ENCODE data around the gene MIOS.

MIOS gene

GRCh38 chr7:7535691-7536090 lies 31.0 kb upstream of the MIOS start, which contains the start of gene COL28A1:
Gene COL28A1 (minus strand): TSS chr7:7535873. CDS start chr7:7532875, 2,998 bp downstream.
- Histone ChIP-seq H3K4me1 (ENCODE audit: control insufficient read depth in 1 of 2, insufficient read depth in 2 of 2, low read length in 2 of 2) (no peaks in the 10 kb centered on the region), H3K27ac (ENCODE audit: low read length) (no peak within 1 kb of the TSS), H3K9me3 (ENCODE audit: control insufficient read depth in 1 of 2, low read length in 2 of 2) (no peaks in the 10 kb centered on the region), H3K4me3 (ENCODE audit: low read depth in 1 of 2, low read length in 2 of 2) (no peak within 1 kb of the TSS), H3K27me3 (ENCODE audit: low read depth, low read length) (no peaks in the 10 kb centered on the region), H3K36me3 (ENCODE audit: control insufficient read depth in 1 of 2, insufficient read depth in 2 of 2, low read length in 2 of 2) (no peaks in the 10 kb centered on the region)

- no peaks in the 10 kb centered on the region for H3K9me3 ChIP-seq (ENCODE audit: control insufficient read depth in 1 of 2, low read length in 2 of 2)
- H3K4me3 ChIP-seq (ENCODE audit: low read depth in 1 of 2, low read length in 2 of 2) = no peak overlapping the region
- no peaks in the 10 kb centered on the region for H3K4me1 ChIP-seq (ENCODE audit: control insufficient read depth in 1 of 2, insufficient read depth in 2 of 2, low read length in 2 of 2)
- H3K27me3 ChIP-seq (ENCODE audit: low read depth, low read length) = no peaks in the 10 kb centered on the region
- H3K36me3 ChIP-seq (ENCODE audit: control insufficient read depth in 1 of 2, insufficient read depth in 2 of 2, low read length in 2 of 2) = no peaks in the 10 kb centered on the region
- H3K27ac ChIP-seq (ENCODE audit: low read length) = no peak overlapping the region
These were observed 30.2 kb upstream of the MIOS start for GRCh38 chr7:7536396-7537019.

- Histone ChIP-seq H3K27ac (ENCODE audit: low read length) (no peak overlapping the region), H3K27me3 (ENCODE audit: low read depth, low read length) (no peaks in the 10 kb centered on the region), H3K36me3 (ENCODE audit: control insufficient read depth in 1 of 2, insufficient read depth in 2 of 2, low read length in 2 of 2) (no peaks in the 10 kb centered on the region), H3K4me1 (ENCODE audit: control insufficient read depth in 1 of 2, insufficient read depth in 2 of 2, low read length in 2 of 2) (no peaks in the 10 kb centered on the region), H3K9me3 (ENCODE audit: control insufficient read depth in 1 of 2, low read length in 2 of 2) (no peaks in the 10 kb centered on the region), H3K4me3 (ENCODE audit: low read depth in 1 of 2, low read length in 2 of 2) (no peak overlapping the region)
These were observed 29.0 kb upstream of the MIOS start for GRCh38 chr7:7537711-7538110.

- no peak overlapping the region for H3K4me3 ChIP-seq (ENCODE audit: low read depth in 1 of 2, low read length in 2 of 2)
- H3K9me3 ChIP-seq (ENCODE audit: control insufficient read depth in 1 of 2, low read length in 2 of 2) = no peaks in the 10 kb centered on the region
- no peaks in the 10 kb centered on the region for H3K27me3 ChIP-seq (ENCODE audit: low read depth, low read length)
These were observed 27.5 kb upstream of the MIOS start for GRCh38 chr7:7539152-7539551.

GRCh38 chr7:7539711-7540110 lies 27.0 kb upstream of the MIOS start:
- no peak overlapping the region for H3K27ac ChIP-seq (ENCODE audit: low read length)

More at GRCh38 chr7:7539152-7539551, 27.5 kb upstream of the MIOS start:
- no peak overlapping the region for H3K27ac ChIP-seq (ENCODE audit: low read length)
- no peaks in the 10 kb centered on the region for H3K4me1 ChIP-seq (ENCODE audit: control insufficient read depth in 1 of 2, insufficient read depth in 2 of 2, low read length in 2 of 2)
- no peaks in the 10 kb centered on the region for H3K36me3 ChIP-seq (ENCODE audit: control insufficient read depth in 1 of 2, insufficient read depth in 2 of 2, low read length in 2 of 2)

GRCh38 chr7:7542251-7542835 lies 24.3 kb upstream of the MIOS start:
- Histone ChIP-seq H3K36me3 (ENCODE audit: control insufficient read depth in 1 of 2, insufficient read depth in 2 of 2, low read length in 2 of 2) (no peaks in the 10 kb centered on the region), H3K27me3 (ENCODE audit: low read depth, low read length) (no peaks in the 10 kb centered on the region), H3K4me3 (ENCODE audit: low read depth in 1 of 2, low read length in 2 of 2) (no peak overlapping the region), H3K4me1 (ENCODE audit: control insufficient read depth in 1 of 2, insufficient read depth in 2 of 2, low read length in 2 of 2) (no peaks in the 10 kb centered on the region), H3K27ac (ENCODE audit: low read length) (no peak overlapping the region), H3K9me3 (ENCODE audit: control insufficient read depth in 1 of 2, low read length in 2 of 2) (no peaks in the 10 kb centered on the region)

More at GRCh38 chr7:7539711-7540110, 27.0 kb upstream of the MIOS start:
- Histone ChIP-seq H3K4me3 (ENCODE audit: low read depth in 1 of 2, low read length in 2 of 2) (no peak overlapping the region), H3K27me3 (ENCODE audit: low read depth, low read length) (no peaks in the 10 kb centered on the region), H3K36me3 (ENCODE audit: control insufficient read depth in 1 of 2, insufficient read depth in 2 of 2, low read length in 2 of 2) (no peaks in the 10 kb centered on the region), H3K4me1 (ENCODE audit: control insufficient read depth in 1 of 2, insufficient read depth in 2 of 2, low read length in 2 of 2) (no peaks in the 10 kb centered on the region), H3K9me3 (ENCODE audit: control insufficient read depth in 1 of 2, low read length in 2 of 2) (no peaks in the 10 kb centered on the region)

GRCh38 chr7:7548407-7548806 lies 18.3 kb upstream of the MIOS start:
- Histone ChIP-seq H3K36me3 (ENCODE audit: control insufficient read depth in 1 of 2, insufficient read depth in 2 of 2, low read length in 2 of 2) (peaks cover 0 to 3% of the 10 kb centered on the region in 2 donors), H3K27me3 (ENCODE audit: low read depth, low read length) (no peaks in the 10 kb centered on the region), H3K9me3 (ENCODE audit: control insufficient read depth in 1 of 2, low read length in 2 of 2) (no peaks in the 10 kb centered on the region), H3K4me3 (ENCODE audit: low read depth in 1 of 2, low read length in 2 of 2) (no peak overlapping the region), H3K27ac (ENCODE audit: low read length) (no peak overlapping the region), H3K4me1 (ENCODE audit: control insufficient read depth in 1 of 2, insufficient read depth in 2 of 2, low read length in 2 of 2) (no peaks in the 10 kb centered on the region)

- Histone ChIP-seq H3K27me3 (ENCODE audit: low read depth, low read length) (no peaks in the 10 kb centered on the region), H3K4me1 (ENCODE audit: control insufficient read depth in 1 of 2, insufficient read depth in 2 of 2, low read length in 2 of 2) (no peaks in the 10 kb centered on the region), H3K9me3 (ENCODE audit: control insufficient read depth in 1 of 2, low read length in 2 of 2) (no peaks in the 10 kb centered on the region), H3K36me3 (ENCODE audit: control insufficient read depth in 1 of 2, insufficient read depth in 2 of 2, low read length in 2 of 2) (peaks cover 0 to 3% of the 10 kb centered on the region in 2 donors), H3K27ac (ENCODE audit: low read length) (no peak overlapping the region), H3K4me3 (ENCODE audit: low read depth in 1 of 2, low read length in 2 of 2) (no peak overlapping the region)
These were observed 16.0 kb upstream of the MIOS start for GRCh38 chr7:7550663-7551062.

GRCh38 chr7:7552199-7552598 lies 14.5 kb upstream of the MIOS start:
- H3K9me3 ChIP-seq (ENCODE audit: control insufficient read depth in 1 of 2, low read length in 2 of 2) = no peaks in the 10 kb centered on the region
- no peaks in the 10 kb centered on the region for H3K4me1 ChIP-seq (ENCODE audit: control insufficient read depth in 1 of 2, insufficient read depth in 2 of 2, low read length in 2 of 2)
- H3K27ac ChIP-seq (ENCODE audit: low read length) = no peak overlapping the region
- H3K27me3 ChIP-seq (ENCODE audit: low read depth, low read length) = no peaks in the 10 kb centered on the region
- peaks cover 0 to 3% of the 10 kb centered on the region in 2 donors for H3K36me3 ChIP-seq (ENCODE audit: control insufficient read depth in 1 of 2, insufficient read depth in 2 of 2, low read length in 2 of 2)
- H3K4me3 ChIP-seq (ENCODE audit: low read depth in 1 of 2, low read length in 2 of 2) = no peak overlapping the region

GRCh38 chr7:7553386-7553785 lies 13.3 kb upstream of the MIOS start:
- Histone ChIP-seq H3K27me3 (ENCODE audit: low read depth, low read length) (no peaks in the 10 kb centered on the region), H3K27ac (ENCODE audit: low read length) (no peak overlapping the region)

GRCh38 chr7:7554021-7554432 lies 12.7 kb upstream of the MIOS start:
- H3K9me3 ChIP-seq (ENCODE audit: control insufficient read depth in 1 of 2, low read length in 2 of 2) = peaks cover 0 to 4% of the 10 kb centered on the region in 2 donors
- H3K27me3 ChIP-seq (ENCODE audit: low read depth, low read length) = no peaks in the 10 kb centered on the region
- no peak overlapping the region for H3K27ac ChIP-seq (ENCODE audit: low read length)
- H3K36me3 ChIP-seq (ENCODE audit: control insufficient read depth in 1 of 2, insufficient read depth in 2 of 2, low read length in 2 of 2) = peaks cover 0 to 9% of the 10 kb centered on the region in 2 donors
- no peaks in the 10 kb centered on the region for H3K4me1 ChIP-seq (ENCODE audit: control insufficient read depth in 1 of 2, insufficient read depth in 2 of 2, low read length in 2 of 2)
- H3K4me3 ChIP-seq (ENCODE audit: low read depth in 1 of 2, low read length in 2 of 2) = no peak overlapping the region

More at GRCh38 chr7:7553386-7553785, 13.3 kb upstream of the MIOS start:
- Histone ChIP-seq H3K4me1 (ENCODE audit: control insufficient read depth in 1 of 2, insufficient read depth in 2 of 2, low read length in 2 of 2) (no peaks in the 10 kb centered on the region), H3K36me3 (ENCODE audit: control insufficient read depth in 1 of 2, insufficient read depth in 2 of 2, low read length in 2 of 2) (peaks cover 0 to 3% of the 10 kb centered on the region in 2 donors), H3K9me3 (ENCODE audit: control insufficient read depth in 1 of 2, low read length in 2 of 2) (peaks cover 0 to 4% of the 10 kb centered on the region in 2 donors), H3K4me3 (ENCODE audit: low read depth in 1 of 2, low read length in 2 of 2) (no peak overlapping the region)
